Stimulated activated naive B cell treated with anti-CD40 and anti-IgM and Interleukin-4, amounts not matched to agents 10 μg/mL and 1 μg/mL and 100 μg/mL, for 72 hours (primary cell): ENCODE measurements around the gene BICDL2.

Experiments
- ATAC-seq, 2 donors: fragments of 150-1000 bp; cut with Tn5 transposase; replicated peaks; 2 replicates each; pipeline ENCODE4 v1.10.0; 2021; ENCODE audit warnings: moderate library complexity in 1 of 2
- DNase-seq: peaks from one replicate; pipeline ENCODE4 v3.0.0; 2021
- H3K27ac Mint-ChIP-seq: one replicate; pipeline ENCODE4 v1.8.0; 2022; ENCODE audit warnings: mild to moderate bottlenecking, mixed read lengths
- H3K27me3 Mint-ChIP-seq, 2 donors: one replicate each; pipeline ENCODE4 v1.8.0; 2022; ENCODE audit warnings: mixed read lengths in 2 of 2
- H3K36me3 Mint-ChIP-seq, 2 donors: one replicate each; pipeline ENCODE4 v1.8.0; 2022; ENCODE audit warnings: mixed read lengths in 2 of 2, mild to moderate bottlenecking in 1 of 2
- H3K4me1 Mint-ChIP-seq, 2 donors: one replicate each; pipeline ENCODE4 v1.8.0; 2022; ENCODE audit warnings: mixed read lengths in 2 of 2, mild to moderate bottlenecking in 1 of 2
- H3K4me3 Mint-ChIP-seq, 2 donors: one replicate each; pipeline ENCODE4 v1.8.0; 2022; ENCODE audit warnings: mild to moderate bottlenecking in 2 of 2, mixed read lengths in 2 of 2, moderate library complexity in 1 of 2
- H3K9me3 Mint-ChIP-seq, 2 donors: one replicate each; pipeline ENCODE4 v1.8.0; 2022; ENCODE audit warnings: mixed read lengths in 2 of 2, mild to moderate bottlenecking in 1 of 2

BICDL2 gene

GRCh38 chr16:2991566-2992261 is 45.0 kb downstream of the BICDL2 start:
- no peaks in the 10 kb centered on the region for H3K4me1 Mint-ChIP-seq
- peaks cover 7 to 36% of the 10 kb centered on the region in 2 donors for H3K27me3 Mint-ChIP-seq
- no peaks in the 10 kb centered on the region for H3K36me3 Mint-ChIP-seq
- no peaks in the 10 kb centered on the region for H3K9me3 Mint-ChIP-seq
- peak in 1 of 2 donors; percentile 8 for ATAC-seq
- no peak overlapping the region for H3K27ac Mint-ChIP-seq
- H3K4me3 Mint-ChIP-seq: no peak overlapping the region
- DNase-seq: no peak

- ATAC-seq (no peak), DNase-seq (no peak)
- no peaks in the 10 kb centered on the region for H3K36me3 Mint-ChIP-seq
- no peaks in the 10 kb centered on the region for H3K9me3 Mint-ChIP-seq
- H3K4me3 Mint-ChIP-seq: no peak overlapping the region
- peaks cover 10 to 27% of the 10 kb centered on the region in 2 donors for H3K27me3 Mint-ChIP-seq
- H3K27ac Mint-ChIP-seq: no peak overlapping the region
- H3K4me1 Mint-ChIP-seq: no peaks in the 10 kb centered on the region
Measured at GRCh38 chr16:2990891-2991290, 45.9 kb downstream of the BICDL2 start.

- Mint-ChIP-seq H3K9me3 (no peaks in the 10 kb centered on the region), H3K27me3 (peaks cover 10 to 24% of the 10 kb centered on the region in 2 donors), H3K36me3 (no peaks in the 10 kb centered on the region), H3K4me1 (peaks cover 3 to 4% of the 10 kb centered on the region in 2 donors), H3K27ac (no peak overlapping the region), H3K4me3 (no peak overlapping the region)
- ATAC-seq (no peak), DNase-seq (no peak)
Measured at GRCh38 chr16:2988590-2989099, 48.1 kb downstream of the BICDL2 start.

GRCh38 chr16:2987833-2988232 is 48.9 kb downstream of the BICDL2 start:
- Mint-ChIP-seq H3K4me1 (peaks cover 3 to 10% of the 10 kb centered on the region in 2 donors), H3K36me3 (no peaks in the 10 kb centered on the region), H3K4me3 (no peak overlapping the region), H3K27ac (no peak overlapping the region), H3K9me3 (no peaks in the 10 kb centered on the region), H3K27me3 (peaks cover 10 to 24% of the 10 kb centered on the region in 2 donors)
- ATAC-seq: no peak
- DNase-seq: no peak

- ATAC-seq: no peak
- Mint-ChIP-seq H3K9me3 (no peaks in the 10 kb centered on the region), H3K27ac (no peak overlapping the region), H3K27me3 (peaks cover 10 to 24% of the 10 kb centered on the region in 2 donors), H3K36me3 (no peaks in the 10 kb centered on the region), H3K4me3 (no peak overlapping the region), H3K4me1 (peaks cover 5 to 15% of the 10 kb centered on the region in 2 donors)
- DNase-seq: no peak
Measured at GRCh38 chr16:2987286-2987685, 49.5 kb downstream of the BICDL2 start.

- ATAC-seq (no peak), DNase-seq (no peak)
- Mint-ChIP-seq H3K4me3 (no peak overlapping the region), H3K4me1 (peaks cover 7 to 21% of the 10 kb centered on the region in 2 donors), H3K36me3 (no peaks in the 10 kb centered on the region), H3K27me3 (peaks cover 10 to 24% of the 10 kb centered on the region in 2 donors), H3K9me3 (no peaks in the 10 kb centered on the region), H3K27ac (no peak overlapping the region)
Measured at GRCh38 chr16:2986623-2987188, 50.0 kb downstream of the BICDL2 start.

- peaks cover 8 to 29% of the 10 kb centered on the region in 2 donors for H3K4me1 Mint-ChIP-seq
- no peaks in the 10 kb centered on the region for H3K36me3 Mint-ChIP-seq
- DNase-seq (no peak), ATAC-seq (no peak)
- no peak overlapping the region for H3K27ac Mint-ChIP-seq
- no peak overlapping the region for H3K4me3 Mint-ChIP-seq
- no peaks in the 10 kb centered on the region for H3K9me3 Mint-ChIP-seq
- peaks cover 10 to 24% of the 10 kb centered on the region in 2 donors for H3K27me3 Mint-ChIP-seq
Measured at GRCh38 chr16:2985893-2986355, 50.8 kb downstream of the BICDL2 start.

GRCh38 chr16:2985462-2985861 is 51.3 kb downstream of the BICDL2 start:
- ATAC-seq: no peak

GRCh38 chr16:2983706-2984136 is 53.0 kb downstream of the BICDL2 start:
- peak overlapping the region; percentile 70 to 79 for H3K4me3 Mint-ChIP-seq
- ATAC-seq: peak; percentile 45 to 46
- peak; percentile 37 for DNase-seq
- H3K27ac Mint-ChIP-seq: peak overlapping the region; percentile 31
- H3K36me3 Mint-ChIP-seq: peaks cover 0 to 4% of the 10 kb centered on the region in 2 donors
- H3K27me3 Mint-ChIP-seq: peaks cover 6 to 17% of the 10 kb centered on the region in 2 donors
- peaks cover 10 to 39% of the 10 kb centered on the region in 2 donors for H3K4me1 Mint-ChIP-seq
- no peaks in the 10 kb centered on the region for H3K9me3 Mint-ChIP-seq

More at GRCh38 chr16:2985462-2985861, 51.3 kb downstream of the BICDL2 start:
- Mint-ChIP-seq H3K27ac (no peak overlapping the region), H3K27me3 (peaks cover 10 to 24% of the 10 kb centered on the region in 2 donors), H3K36me3 (no peaks in the 10 kb centered on the region), H3K4me3 (no peak overlapping the region), H3K9me3 (no peaks in the 10 kb centered on the region), H3K4me1 (peaks cover 8 to 32% of the 10 kb centered on the region in 2 donors)
- no peak for DNase-seq

GRCh38 chr16:2982402-2982801 is 54.3 kb downstream of the BICDL2 start:
- H3K4me1 Mint-ChIP-seq: peaks cover 10 to 39% of the 10 kb centered on the region in 2 donors
- H3K27me3 Mint-ChIP-seq: peaks cover 5% of the 10 kb centered on the region in 2 donors
- DNase-seq (no peak), ATAC-seq (no peak)
- H3K27ac Mint-ChIP-seq: no peak overlapping the region
- peak overlapping the region; percentile 14 to 53 for H3K4me3 Mint-ChIP-seq
- H3K36me3 Mint-ChIP-seq: peaks cover 0 to 4% of the 10 kb centered on the region in 2 donors
- no peaks in the 10 kb centered on the region for H3K9me3 Mint-ChIP-seq

GRCh38 chr16:2981899-2982250 is 54.9 kb downstream of the BICDL2 start:
- peak overlapping the region; percentile 66 to 69 for H3K4me3 Mint-ChIP-seq
- ATAC-seq (no peak), DNase-seq (no peak)
- H3K4me1 Mint-ChIP-seq: peaks cover 10 to 39% of the 10 kb centered on the region in 2 donors
- H3K27me3 Mint-ChIP-seq: peaks cover 5% of the 10 kb centered on the region in 2 donors
- peak overlapping the region; percentile 56 for H3K27ac Mint-ChIP-seq
- no peaks in the 10 kb centered on the region for H3K9me3 Mint-ChIP-seq
- peaks cover 0 to 4% of the 10 kb centered on the region in 2 donors for H3K36me3 Mint-ChIP-seq

GRCh38 chr16:2981177-2981898 is 55.4 kb downstream of the BICDL2 start:
- peaks cover 0 to 5% of the 10 kb centered on the region in 2 donors for H3K27me3 Mint-ChIP-seq
- peak overlapping the region; percentile 66 to 90 for H3K4me3 Mint-ChIP-seq
- H3K36me3 Mint-ChIP-seq: peaks cover 0 to 5% of the 10 kb centered on the region in 2 donors
- H3K9me3 Mint-ChIP-seq: no peaks in the 10 kb centered on the region
- H3K4me1 Mint-ChIP-seq: peaks cover 10 to 39% of the 10 kb centered on the region in 2 donors
- peak overlapping the region; percentile 91 for H3K27ac Mint-ChIP-seq
- DNase-seq: no peak
- ATAC-seq: no peak

- Mint-ChIP-seq H3K4me1 (peaks cover 10 to 39% of the 10 kb centered on the region in 2 donors), H3K4me3 (peak within 1 kb of the TSS; percentile 89 to 90), H3K9me3 (no peaks in the 10 kb centered on the region), H3K36me3 (peaks cover 0 to 5% of the 10 kb centered on the region in 2 donors), H3K27ac (peak within 1 kb of the TSS; percentile 94), H3K27me3 (peaks cover 0 to 5% of the 10 kb centered on the region in 2 donors)
- ATAC-seq: peak; percentile 87 to 90
- DNase-seq: peak; percentile 95
Measured at GRCh38 chr16:2980227-2981176, 56.2 kb downstream of the BICDL2 start, which contains the start of gene PKMYT1. Gene PKMYT1, minus strand, starts transcription at chr16:2980446. Its CDS starts 789 bp downstream, at chr16:2979657.
